ENCODE data around the gene QSOX2. TPM values are rescaled to one million over a fixed set of nuclear protein-coding genes. Genes with fewer than 3 reads are reported as not detected.

Gene QSOX2
- total and polyA plus RNA-seq, 2 experiments from 2014 or later, result 9.2 to 29.2 TPM

GRCh38 chr9:136247947-136248637 lies 2.5 kb upstream of the QSOX2 start (continued):
- TF ChIP-seq ZNF462 (CRISPR knock-in tag; IDR thresholded peaks at IDR 0.05), result no peak
- no peak for TF ChIP-seq ZNF114 (CRISPR knock-in tag; IDR thresholded peaks at IDR 0.05)
- TF ChIP-seq CTCF (conservative IDR thresholded peaks at IDR 0.05; ENCODE audit: low read depth in 2 of 2), result no peak
- TF ChIP-seq NANOG (IDR thresholded peaks at IDR 0.05; ENCODE audit: borderline replicate concordance), result no peak
- no peak for TF ChIP-seq POLR2AphosphoS5 (IDR thresholded peaks at IDR 0.05; ENCODE audit: low read depth)
- TF ChIP-seq ZNF331 (CRISPR knock-in tag; IDR thresholded peaks at IDR 0.05; ENCODE audit: low read depth), result no peak
- TF ChIP-seq ETS1 (IDR thresholded peaks at IDR 0.05), result no peak
- TF ChIP-seq EZH2 (IDR thresholded peaks at IDR 0.05; ENCODE audit: low read depth, unreplicated experiment), result no peak
- TF ChIP-seq EZH2phosphoT487 (IDR thresholded peaks at IDR 0.05; ENCODE audit: unreplicated experiment), result no peak
- TF ChIP-seq CREB1 (CRISPR knock-in tag; IDR thresholded peaks at IDR 0.05; ENCODE audit: low read depth), result no peak
